Left lung (tissue), 10 donors: ENCODE data around the gene PPP5C. TPM values are rescaled to one million over a fixed set of nuclear protein-coding genes. Genes with fewer than 3 reads are reported as not detected.

Experiments
- ATAC-seq: fragments of 200-7000 bp; cut with Tn5 transposase; one replicate; pipeline ENCODE4 v1.9.1; 2020; ENCODE audit warnings: moderate library complexity
- DNase-seq, 4 donors: peaks; one replicate each; pipeline ENCODE4 v3.0.0-alpha.2; 2013 to 2020
- H3K27ac ChIP-seq, 2 donors: fragments of 200-600 bp; sonication (generic) in 1 of 2; one replicate each; pipeline versions ENCODE4 v1.5.0 to v1.8.0; 2020 to 2021
- H3K27me3 ChIP-seq, 2 donors: fragments of 200-600 bp; sonication (generic) in 1 of 2; one replicate each; pipeline versions ENCODE4 v1.5.0 to v1.8.0; 2020 to 2021
- H3K36me3 ChIP-seq, 2 donors: fragments of 200-600 bp; sonication (generic) in 1 of 2; one replicate each; pipeline versions ENCODE4 v1.5.0 to v1.8.0; 2020 to 2021
- H3K4me1 ChIP-seq, 2 donors: fragments of 200-600 bp; one replicate each; pipeline ENCODE4 v1.8.0; 2021
- H3K4me3 ChIP-seq, 2 donors: fragments of 200-600 bp; sonication (generic) in 1 of 2; one replicate each; pipeline versions ENCODE4 v1.5.0 to v1.8.0; 2020 to 2021; ENCODE audit warnings: mild to moderate bottlenecking in 1 of 2
- H3K9me3 ChIP-seq, 2 donors: fragments of 200-600 bp; sonication (generic) in 1 of 2; one replicate each; pipeline versions ENCODE4 v1.5.0 to v1.8.0; 2020 to 2021
- intact Hi-C, 2 donors: fragments of 100-400 bp; cut with DNase I; formaldehyde crosslinking; loops; one replicate each; pipeline versions ENCODE4 v1.11.2 to v1.14.2; 2022
- polyA plus RNA-seq, 6 donors: library from polyadenylated mRNA; unstranded; fragments of 120-200 nt; gene quantifications; one replicate each; pipeline ENCODE4 v1.2.1, GENCODE V29; 2013; ENCODE audit not compliant: insufficient read length in 6 of 6
- total RNA-seq, 2 donors: library from RNA; stranded (reverse); fragmentation: NEBNext Ultra II Directional; extraction: Animal tissue kit (Norgen Biotek cat#: 25700); gene quantifications; one replicate each; pipeline ENCODE4 v1.2.1, GENCODE V29; 2021
- TF ChIP-seq, protein P1 (sequence below), 2 donors: fragments of 200-600 bp; sonication (generic) in 1 of 2; IDR thresholded peaks; one replicate each; pipeline versions ENCODE4 v1.5.0 to v1.8.0; 2021; ENCODE audit warnings: antibody characterized with exemption in 2 of 2
- donor health status: DM: no; HTN: yes; CAD: no.
- donor health status: DM: no; HTN: no; CAD: no.

The PPP5C gene
- total and polyA plus RNA-seq, 8 donors = 52.6 to 114 (median 98.3) TPM

DNA sequence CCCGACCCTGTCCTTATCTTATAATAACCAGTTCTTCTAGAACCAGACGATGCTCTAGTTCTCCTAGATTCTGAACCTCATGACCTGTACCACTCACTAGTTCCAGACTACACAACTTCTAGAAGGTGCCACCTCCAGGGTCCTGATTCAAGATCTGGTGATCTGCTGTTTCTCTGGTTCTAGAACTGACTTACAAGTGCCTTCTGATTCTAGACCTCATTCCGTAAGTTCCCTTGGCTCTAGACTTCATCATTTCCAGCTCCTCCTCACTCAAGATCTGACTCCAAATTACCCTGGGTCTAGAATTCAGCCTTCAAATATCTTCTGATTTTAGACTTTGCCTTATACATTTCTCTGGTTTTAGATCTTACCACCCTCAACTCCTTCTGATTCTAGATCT lies 5.0 kb upstream of the PPP5C start:
- intact Hi-C loops = no loop called here
- Histone ChIP-seq H3K27ac (no peak overlapping the region), H3K27me3 (no peaks in the 10 kb centered on the region), H3K4me3 (no peak overlapping the region), H3K4me1 (peaks cover 0 to 6% of the 10 kb centered on the region in 2 donors), H3K9me3 (no peaks in the 10 kb centered on the region), H3K36me3 (peaks cover 0 to 26% of the 10 kb centered on the region in 2 donors)
- ATAC-seq = no peak
- no peak for DNase-seq
- TF ChIP-seq, protein P1, sequence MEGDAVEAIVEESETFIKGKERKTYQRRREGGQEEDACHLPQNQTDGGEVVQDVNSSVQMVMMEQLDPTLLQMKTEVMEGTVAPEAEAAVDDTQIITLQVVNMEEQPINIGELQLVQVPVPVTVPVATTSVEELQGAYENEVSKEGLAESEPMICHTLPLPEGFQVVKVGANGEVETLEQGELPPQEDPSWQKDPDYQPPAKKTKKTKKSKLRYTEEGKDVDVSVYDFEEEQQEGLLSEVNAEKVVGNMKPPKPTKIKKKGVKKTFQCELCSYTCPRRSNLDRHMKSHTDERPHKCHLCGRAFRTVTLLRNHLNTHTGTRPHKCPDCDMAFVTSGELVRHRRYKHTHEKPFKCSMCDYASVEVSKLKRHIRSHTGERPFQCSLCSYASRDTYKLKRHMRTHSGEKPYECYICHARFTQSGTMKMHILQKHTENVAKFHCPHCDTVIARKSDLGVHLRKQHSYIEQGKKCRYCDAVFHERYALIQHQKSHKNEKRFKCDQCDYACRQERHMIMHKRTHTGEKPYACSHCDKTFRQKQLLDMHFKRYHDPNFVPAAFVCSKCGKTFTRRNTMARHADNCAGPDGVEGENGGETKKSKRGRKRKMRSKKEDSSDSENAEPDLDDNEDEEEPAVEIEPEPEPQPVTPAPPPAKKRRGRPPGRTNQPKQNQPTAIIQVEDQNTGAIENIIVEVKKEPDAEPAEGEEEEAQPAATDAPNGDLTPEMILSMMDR (IDR thresholded peaks at IDR 0.05) = no peak

GRCh38 chr19:46344363-46344762 lies 2.5 kb upstream of the PPP5C start:
- intact Hi-C loops = no loop called here
- Histone ChIP-seq H3K4me3 (no peak overlapping the region), H3K36me3 (peaks cover 0 to 9% of the 10 kb centered on the region in 2 donors), H3K27me3 (no peaks in the 10 kb centered on the region), H3K27ac (no peak overlapping the region), H3K4me1 (peaks cover 12 to 25% of the 10 kb centered on the region in 2 donors), H3K9me3 (no peaks in the 10 kb centered on the region)
- DNase-seq (no peak), ATAC-seq (no peak)
- TF ChIP-seq, protein P1 (IDR thresholded peaks at IDR 0.05) = no peak

GRCh38 chr19:46345157-46345556 lies 1.7 kb upstream of the PPP5C start:
- intact Hi-C loops = no loop called here
- no peak overlapping the region for H3K4me3 ChIP-seq
- H3K9me3 ChIP-seq = no peaks in the 10 kb centered on the region
- DNase-seq (no peak), ATAC-seq (no peak)
- peaks cover 20 to 33% of the 10 kb centered on the region in 2 donors for H3K4me1 ChIP-seq
- peaks cover 0 to 1% of the 10 kb centered on the region in 2 donors for H3K36me3 ChIP-seq
- TF ChIP-seq, protein P1 (IDR thresholded peaks at IDR 0.05) = no peak
- no peak overlapping the region for H3K27ac ChIP-seq
- H3K27me3 ChIP-seq = no peaks in the 10 kb centered on the region

DNA sequence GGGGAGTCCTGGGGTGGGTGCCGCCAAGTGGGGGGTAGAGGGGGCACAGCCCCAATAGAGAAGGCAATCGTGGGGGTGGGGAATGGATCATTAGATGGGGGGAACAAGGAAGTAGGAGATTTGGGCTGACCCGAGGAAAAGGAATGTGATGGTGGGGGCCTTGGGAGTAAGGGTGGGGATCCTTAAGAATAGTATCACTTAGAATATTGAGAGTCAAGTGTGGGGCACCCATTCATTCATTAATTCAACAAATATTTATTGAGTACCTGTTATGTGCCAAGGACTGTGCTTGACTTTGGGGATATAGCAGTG lies 641 bp downstream of the PPP5C start:
- Histone ChIP-seq H3K9me3 (no peaks in the 10 kb centered on the region), H3K4me1 (peaks cover 40 to 54% of the 10 kb centered on the region in 2 donors), H3K36me3 (peaks cover 0 to 4% of the 10 kb centered on the region in 2 donors), H3K27me3 (no peaks in the 10 kb centered on the region), H3K4me3 (peak overlapping the region; percentile 75 to 99), H3K27ac (peak overlapping the region in 1 of 2 donors; percentile 84)
- TF ChIP-seq, protein P1 (IDR thresholded peaks at IDR 0.05) = no peak
- intact Hi-C loops = no loop called here
- DNase-seq = no peak
- no peak for ATAC-seq

GRCh38 chr19:46347985-46348384 lies 1.1 kb downstream of the PPP5C start:
- intact Hi-C loops = no loop called here
- Histone ChIP-seq H3K4me3 (peak overlapping the region; percentile 75 to 99), H3K9me3 (no peaks in the 10 kb centered on the region), H3K27ac (no peak overlapping the region), H3K36me3 (peaks cover 0 to 4% of the 10 kb centered on the region in 2 donors), H3K27me3 (no peaks in the 10 kb centered on the region), H3K4me1 (peaks cover 40 to 54% of the 10 kb centered on the region in 2 donors)
- DNase-seq (no peak), ATAC-seq (no peak)
- TF ChIP-seq, protein P1 (IDR thresholded peaks at IDR 0.05) = no peak
